KBM-7 (cell line): ENCODE measurements around the gene MRPL52.
"Not testable (repeated sequence)": the region's sequence is repeated elsewhere in the genome, so short reads cannot be mapped to it uniquely, and the experiment has no call there.

ENCODE experiments used
- DNase-seq: peaks from one replicate; pipeline ENCODE4 v3.0.0-alpha.2; 2015
- in situ Hi-C: fragments of 300-500 bp; cut with MboI; formaldehyde crosslinking; loops from 2 replicates; pipeline ENCODE4 v1.14.3; 2020; ENCODE audit warnings: low sequenced_read_pairs, low pct_unique_long_range_greater_than_20kb, mixed read lengths

Gene MRPL52

GRCh38 chr14:22807432-22808087 is 22.1 kb upstream of the MRPL52 start:
- in situ Hi-C loops = no loop called here
- DNase-seq = no peak

DNA sequence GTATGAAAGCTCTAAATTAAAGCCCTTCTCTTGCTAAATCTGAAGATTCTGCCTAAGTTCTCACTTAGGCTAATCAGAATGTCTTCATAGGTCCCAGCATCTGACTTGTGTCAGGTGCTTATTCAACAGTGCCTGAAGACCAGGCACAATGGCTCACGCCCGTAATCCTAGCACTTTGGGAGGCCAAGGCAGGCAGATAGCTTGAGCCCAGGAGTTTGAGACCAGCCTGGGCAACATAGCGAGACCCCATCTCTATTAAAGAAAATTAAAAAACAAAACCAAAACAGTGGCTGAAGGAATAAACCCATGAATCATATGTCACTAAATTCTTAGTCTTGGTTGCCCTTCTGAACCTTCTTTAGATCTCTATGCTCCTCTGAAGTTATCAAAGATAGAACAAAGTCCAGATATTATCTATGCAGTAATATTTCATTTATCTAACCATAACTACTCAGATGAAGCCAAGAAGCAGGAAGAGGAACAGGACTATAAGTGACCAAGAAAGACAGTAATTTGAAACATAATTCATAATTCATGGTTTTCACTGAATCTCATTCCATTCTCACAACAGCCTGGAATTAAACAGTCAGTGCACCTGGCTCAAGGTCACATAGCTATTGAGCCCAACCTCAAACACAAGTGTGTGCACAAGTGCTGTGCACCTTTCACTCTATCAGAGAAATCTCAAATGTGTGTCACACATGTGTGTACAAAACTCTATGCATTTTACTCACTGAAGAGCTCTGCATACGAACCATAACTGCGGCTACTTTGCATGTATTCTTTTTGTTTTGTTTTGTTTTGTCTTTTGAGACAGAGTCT is 21.1 kb upstream of the MRPL52 start:
- in situ Hi-C loops = no loop called here
- DNase-seq = no peak

DNA sequence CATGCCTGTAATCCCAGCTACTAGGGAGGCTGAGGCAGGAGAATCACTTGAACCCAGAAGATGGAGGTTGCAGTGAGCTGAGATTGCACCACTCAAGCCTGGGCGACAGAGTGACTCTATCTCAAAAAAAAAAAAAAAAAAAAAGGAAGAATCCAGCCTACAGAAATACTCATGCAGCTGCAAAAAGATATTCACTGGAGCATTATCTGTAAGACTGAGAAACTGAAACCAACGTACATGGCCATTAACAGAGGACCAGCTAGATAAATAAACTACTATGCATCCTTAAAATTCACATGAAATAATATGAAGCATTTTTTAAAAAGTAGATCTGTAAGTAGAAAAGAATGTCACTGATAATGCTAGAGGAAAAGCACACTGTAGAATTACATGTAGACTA is 18.0 kb upstream of the MRPL52 start:
- DNase-seq = peak; percentile 23
- in situ Hi-C loops = no loop called here

DNA sequence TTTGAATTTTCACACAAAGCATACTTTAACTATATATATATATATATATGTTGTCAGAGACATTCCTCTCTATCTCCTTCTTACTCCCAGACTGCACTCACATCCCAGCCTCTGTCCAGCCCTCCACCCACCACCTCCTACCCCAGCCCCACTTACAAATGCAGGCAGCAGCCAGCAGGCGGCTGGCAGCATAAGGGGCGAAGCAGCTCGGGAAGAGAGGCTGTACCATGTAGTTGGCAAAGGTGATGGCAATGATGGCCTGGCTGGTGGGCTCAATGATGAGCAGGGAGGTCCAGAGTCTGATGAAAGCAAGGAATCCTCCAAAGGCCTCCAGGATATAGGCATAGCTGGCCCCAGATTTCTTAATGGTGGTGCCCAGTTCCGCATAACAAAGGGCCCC is 16.9 kb upstream of the MRPL52 start:
- DNase-seq = no peak
- in situ Hi-C loops = no loop called here

DNA sequence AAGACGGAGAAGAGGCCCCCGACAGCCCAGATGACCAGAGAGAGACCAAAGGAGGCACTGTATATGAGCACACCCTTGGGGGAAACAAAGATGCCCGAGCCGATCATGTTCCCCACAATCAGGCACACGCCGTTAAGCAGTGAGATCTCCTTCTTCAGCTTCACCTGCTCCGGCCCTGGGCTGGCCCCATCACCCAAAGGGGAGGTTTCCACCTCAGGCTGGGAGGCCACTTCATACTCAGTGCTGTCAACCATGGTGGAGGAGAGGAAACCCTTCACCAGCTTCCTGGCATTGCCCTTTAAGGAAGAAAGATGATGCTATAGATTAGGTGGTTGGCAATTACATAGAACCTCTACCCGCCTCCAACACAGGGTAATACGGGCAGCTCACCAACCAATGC is 16.5 kb upstream of the MRPL52 start:
- no peak for DNase-seq
- in situ Hi-C loops = no loop called here

DNA sequence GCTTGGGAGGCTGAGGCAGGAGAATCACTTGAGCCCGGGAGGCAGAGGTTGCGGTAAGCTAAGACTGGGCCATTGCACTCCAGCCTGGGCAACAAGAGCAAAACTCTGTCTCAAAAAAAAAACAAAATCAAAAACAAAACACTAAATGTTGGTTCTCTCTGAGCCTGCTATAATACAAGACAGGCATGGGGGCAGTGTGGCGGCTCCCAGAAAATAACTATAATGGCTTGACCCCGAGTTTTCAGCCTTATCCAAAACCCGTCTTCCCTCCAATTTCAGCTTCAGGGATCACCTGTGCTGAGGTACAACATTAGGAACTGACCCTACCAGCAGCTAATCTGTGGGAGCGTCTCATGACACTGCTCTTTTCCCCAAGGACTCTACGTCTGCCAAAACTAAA is 15.3 kb upstream of the MRPL52 start:
- DNase-seq = no peak
- in situ Hi-C loops = no loop called here

GRCh38 chr14:22814941-22815713 is 14.6 kb upstream of the MRPL52 start, which contains the start of gene SLC7A7:
Gene SLC7A7 (minus strand): TSS chr14:22815435. CDS start chr14:22813398, 2,037 bp downstream.
- in situ Hi-C loops = no loop called here
- DNase-seq = peak; percentile 15

GRCh38 chr14:22819151-22819988 is 10.3 kb upstream of the MRPL52 start:
- in situ Hi-C loops = no loop called here
- no peak for DNase-seq

DNA sequence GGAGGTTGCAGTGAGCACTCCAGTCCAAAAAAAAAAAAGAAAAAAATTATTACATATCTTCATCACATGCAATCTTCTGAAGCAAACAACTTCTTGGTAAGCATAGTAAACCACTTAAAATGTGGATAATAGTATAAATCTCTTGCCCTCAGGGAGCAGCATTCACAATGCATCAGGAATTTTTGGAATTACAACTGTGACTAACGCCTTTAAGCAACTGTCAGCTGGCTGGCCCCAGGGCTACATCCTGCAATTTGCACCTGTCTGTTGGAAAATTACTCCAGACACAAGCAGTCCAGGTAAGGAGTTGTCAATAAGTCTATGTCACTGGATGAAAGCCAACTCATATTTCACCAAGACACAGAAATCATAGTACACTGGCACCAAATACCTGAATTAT is 9.0 kb upstream of the MRPL52 start:
- in situ Hi-C loops = no loop called here
- no peak for DNase-seq

GRCh38 chr14:22821193-22822015 is 8.3 kb upstream of the MRPL52 start:
- in situ Hi-C loops = no loop called here
- DNase-seq = no peak

DNA sequence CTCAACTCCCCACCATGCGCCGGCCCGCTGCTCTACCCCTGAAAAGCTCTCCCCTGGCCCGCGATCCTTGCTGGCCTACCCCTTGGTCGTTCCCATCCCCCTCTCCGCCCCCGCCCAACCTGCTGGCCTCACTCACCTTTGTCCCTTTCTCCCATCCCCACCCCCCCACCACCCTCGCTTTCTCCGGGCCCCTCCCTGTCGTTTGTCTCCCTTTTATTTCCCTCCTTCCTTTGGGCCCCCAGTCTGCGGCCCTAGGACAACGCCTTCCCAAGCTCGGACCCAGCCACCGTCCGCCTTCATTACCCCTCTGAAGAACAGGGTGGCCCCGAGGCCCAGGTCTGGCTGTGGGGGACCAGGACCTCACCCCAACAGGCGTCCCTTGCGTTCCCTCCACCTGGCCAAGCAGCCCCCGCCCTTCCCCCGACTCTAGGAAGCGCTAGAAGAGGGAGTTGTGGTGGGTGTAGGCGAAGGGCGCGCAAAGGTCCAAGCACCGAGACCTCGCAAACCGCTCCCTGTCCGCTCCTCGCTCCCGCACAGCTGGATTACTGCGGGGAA is 7.6 kb upstream of the MRPL52 start:
- no peak for DNase-seq
- in situ Hi-C loops = no loop called here

DNA sequence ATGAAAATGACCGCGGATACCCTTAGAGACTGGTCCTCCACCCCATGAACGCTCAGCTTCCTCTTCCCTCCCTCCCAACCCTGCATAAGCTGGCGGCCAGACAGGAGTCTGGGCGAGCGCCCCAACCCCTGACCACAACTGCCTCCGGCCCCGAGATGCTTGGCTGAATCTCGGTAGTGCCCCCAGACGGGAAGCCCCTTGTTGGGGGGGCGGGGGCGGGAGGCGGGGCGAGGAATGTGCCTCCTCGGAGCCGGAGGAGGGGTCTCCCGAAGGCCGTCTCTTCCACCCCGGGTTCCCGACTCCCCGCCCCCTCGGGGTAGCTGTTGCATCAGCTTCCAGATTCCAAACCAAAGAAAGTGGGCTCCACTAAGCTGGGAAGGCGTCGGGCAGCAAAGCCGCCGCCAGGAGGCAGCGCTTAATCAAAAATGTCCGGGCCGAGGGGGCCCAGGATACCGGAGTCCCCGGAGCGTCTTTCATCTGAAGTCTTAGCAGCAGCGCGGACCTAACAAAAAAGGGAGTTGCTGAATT is 7.1 kb upstream of the MRPL52 start:
- peak; percentile 94 for DNase-seq
- in situ Hi-C loops = no loop called here

DNA sequence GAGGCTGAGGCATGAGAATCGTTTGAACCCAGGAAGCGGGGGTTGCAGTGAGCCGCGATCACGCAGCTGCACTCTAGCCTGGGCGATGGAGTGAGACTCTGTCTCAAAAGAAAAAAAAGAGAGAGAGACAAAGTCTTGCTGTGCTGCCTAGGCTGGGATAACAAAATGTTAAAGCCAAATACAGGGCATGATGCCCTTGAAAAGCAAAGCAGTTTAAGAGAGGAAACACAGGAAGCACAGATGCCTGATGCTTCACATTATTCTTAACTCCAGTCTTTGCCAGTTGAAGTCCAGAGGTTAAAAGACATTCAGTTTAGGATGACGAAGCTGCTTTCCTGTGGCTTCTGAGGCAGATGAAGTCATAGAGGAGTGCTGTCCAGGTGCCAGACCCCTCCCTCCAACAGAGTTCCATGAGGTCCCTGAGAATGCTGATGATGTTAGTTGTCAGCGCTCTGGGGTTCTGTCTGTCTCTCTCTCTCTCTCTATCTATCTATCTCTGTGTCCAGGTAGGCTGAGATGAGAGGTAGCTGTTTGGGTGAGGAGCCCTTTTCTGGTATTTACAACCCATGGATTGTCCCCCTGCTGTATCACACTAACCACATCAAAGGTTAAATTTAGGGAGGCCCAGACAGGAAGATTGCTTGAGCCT is 4.9 kb upstream of the MRPL52 start:
- in situ Hi-C loops = no loop called here
- DNase-seq = peak; percentile 71

DNA sequence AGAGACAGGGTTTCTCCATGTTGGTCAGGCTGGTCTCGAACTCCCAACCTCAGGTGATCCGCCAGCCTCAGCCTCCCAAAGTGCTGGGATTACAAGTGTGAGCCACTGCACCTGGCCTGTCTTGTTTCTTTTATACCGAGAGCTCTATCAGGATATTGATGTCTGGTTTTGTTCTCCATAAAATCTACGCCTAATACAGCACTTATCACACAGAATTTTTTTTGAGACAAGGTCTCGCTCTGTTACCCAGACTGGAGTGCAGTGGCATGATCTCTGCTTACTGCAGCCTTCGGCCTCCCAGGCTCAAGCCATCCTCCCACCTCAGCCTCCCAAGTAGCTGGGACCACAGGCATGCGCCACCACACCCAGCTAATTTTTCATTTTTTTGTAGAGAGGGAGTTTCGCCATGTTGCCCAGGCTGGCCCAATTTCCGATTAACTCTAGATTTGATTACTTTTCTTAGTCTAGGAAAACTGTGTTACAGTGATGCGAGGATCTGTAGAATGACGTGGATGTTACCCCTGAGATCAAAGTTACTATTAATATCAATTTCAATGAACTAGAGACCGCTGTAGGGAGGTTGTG is 519 bp upstream of the MRPL52 start:
- DNase-seq, in situ Hi-C loops: not testable (repeated sequence)

- in situ Hi-C loops = no loop called here
- DNase-seq = no peak
These were observed 840 bp downstream of the MRPL52 start for GRCh38 chr14:22830443-22831010.

- DNase-seq = no peak
- in situ Hi-C loops = no loop called here
These were observed 5.8 kb downstream of the MRPL52 start for GRCh38 chr14:22835505-22835904.
